PC-3 (cell line): ENCODE results near the gene VAPB. TPM values are rescaled to one million over a fixed set of nuclear protein-coding genes. Genes with fewer than 3 reads are reported as not detected.
A peak's percentile ranks its signal among the peaks of the same experiment; 100 is the strongest.

ENCODE experiments used
- ATAC-seq: fragments of 200-7000 bp; cut with Tn5 transposase; 2 replicates; pipeline ENCODE4 v1.9.1; 2020; ENCODE audit warnings: mild to moderate bottlenecking, moderate library complexity
- BruUV-seq: library from RNA; stranded (reverse); fragments of 400-500 nt; replicated peaks from 2 replicates; lab custom pipeline; 2021; lab: Mats Ljungman, UMichigan
- CTCF ChIA-PET: fragments of 300-600 bp; sonication (Branson Sonifier 250); formaldehyde crosslinking; loops from one replicate; lab custom pipeline; 2022; ENCODE audit warnings: antibody characterized with exemption; lab: Charles Lee
- POLR2A ChIA-PET: fragments of 300-600 bp; sonication (Branson Sonifier 250); formaldehyde crosslinking; loops from one replicate; lab custom pipeline; 2022; ENCODE audit warnings: antibody characterized with exemption; ENCODE audit not compliant: unreplicated experiment; lab: Charles Lee
- DNase-seq: peaks from one replicate; pipeline ENCODE4 v3.0.0-alpha.2; 2015
- H2AFZ ChIP-seq: fragments of 300-600 bp; sonication (generic); 2 replicates; pipeline ENCODE4 v1.6.0; 2016; ENCODE audit warnings: antibody characterized with exemption, low read length
- H3F3A ChIP-seq: fragments of 300-600 bp; sonication (generic); one replicate; pipeline ENCODE4 v1.6.0; 2017; ENCODE audit warnings: antibody characterized with exemption, low read length, control low read depth, mild to moderate bottlenecking; ENCODE audit not compliant: unreplicated experiment
- H3K27ac ChIP-seq: fragments of 300-600 bp; sonication (generic); 2 replicates; pipeline ENCODE4 v1.5.1; 2016; ENCODE audit warnings: mild to moderate bottlenecking, low read length
- H3K27me3 ChIP-seq: fragments of 300-600 bp; sonication (generic); 2 replicates; pipeline ENCODE4 v1.6.1; 2016; ENCODE audit warnings: low read length, mixed read lengths
- H3K36me3 ChIP-seq: fragments of 300-600 bp; sonication (generic); 2 replicates; pipeline ENCODE4 v1.6.1; 2016; ENCODE audit warnings: low read depth, mixed run types, low read length, mixed read lengths
- H3K4me1 ChIP-seq: fragments of 300-600 bp; sonication (generic); 2 replicates; pipeline ENCODE4 v1.5.1; 2016; ENCODE audit warnings: low read length; ENCODE audit not compliant: insufficient read depth
- H3K4me2 ChIP-seq: fragments of 300-600 bp; sonication (generic); 2 replicates; pipeline ENCODE4 v1.6.0; 2016; ENCODE audit warnings: low read length
- H3K4me3 ChIP-seq: fragments of 300-600 bp; sonication (generic); 2 replicates; pipeline ENCODE4 v1.5.1; 2016; ENCODE audit warnings: mild to moderate bottlenecking, low read length, mixed read lengths
- H3K79me2 ChIP-seq: fragments of 300-600 bp; sonication (generic); 2 replicates; pipeline ENCODE4 v1.6.1; 2017; ENCODE audit warnings: low read length, mixed read lengths
- H3K9ac ChIP-seq: fragments of 300-600 bp; sonication (generic); 2 replicates; pipeline ENCODE4 v1.6.0; 2016; ENCODE audit warnings: mild to moderate bottlenecking, low read length
- H3K9me2 ChIP-seq: fragments of 300-600 bp; sonication (generic); replicated peaks from 2 replicates; pipeline ENCODE4 v1.6.1; 2016; ENCODE audit warnings: mixed run types, low read length, mixed read lengths
- H3K9me3 ChIP-seq: fragments of 300-600 bp; sonication (generic); 2 replicates; pipeline ENCODE4 v1.6.1; 2016; ENCODE audit warnings: low read length, mixed read lengths
- H4K20me1 ChIP-seq: fragments of 300-600 bp; sonication (generic); 2 replicates; pipeline ENCODE4 v1.6.1; 2016; ENCODE audit warnings: low read length, mixed read lengths
- EZH2 ChIP-seq: fragments of 300-600 bp; sonication (generic); IDR thresholded peaks from one replicate; pipeline ENCODE4 v1.6.1; 2017; ENCODE audit warnings: antibody characterized with exemption, mild to moderate bottlenecking, low read length; ENCODE audit not compliant: unreplicated experiment
- EZH2phosphoT487 ChIP-seq: fragments of 300-600 bp; sonication (generic); IDR thresholded peaks from 2 replicates; pipeline ENCODE4 v1.6.1; 2018; ENCODE audit warnings: mild to moderate bottlenecking, antibody characterized with exemption, low read length, borderline replicate concordance
- intact Hi-C: fragments of 100-400 bp; cut with micrococcal nuclease; formaldehyde crosslinking; loops from 2 replicates; pipeline ENCODE4 v1.9.0; 2023
- total RNA-seq: library from RNA; depleted of rRNA; stranded (reverse); fragments of >200 nt; gene quantifications from 2 replicates; pipeline ENCODE4 v1.2.3, GENCODE V29; 2014
- TF ChIP-seq, protein P1 (sequence below): fragments of 300-600 bp; sonication (generic); conservative IDR thresholded peaks from 2 replicates; pipeline ENCODE4 v1.5.1; 2017; ENCODE audit warnings: antibody characterized with exemption, low read depth, mild to moderate bottlenecking, low read length

The VAPB gene
- total RNA-seq, 1 experiment from 2014 or later: 16.5 TPM

DNA sequence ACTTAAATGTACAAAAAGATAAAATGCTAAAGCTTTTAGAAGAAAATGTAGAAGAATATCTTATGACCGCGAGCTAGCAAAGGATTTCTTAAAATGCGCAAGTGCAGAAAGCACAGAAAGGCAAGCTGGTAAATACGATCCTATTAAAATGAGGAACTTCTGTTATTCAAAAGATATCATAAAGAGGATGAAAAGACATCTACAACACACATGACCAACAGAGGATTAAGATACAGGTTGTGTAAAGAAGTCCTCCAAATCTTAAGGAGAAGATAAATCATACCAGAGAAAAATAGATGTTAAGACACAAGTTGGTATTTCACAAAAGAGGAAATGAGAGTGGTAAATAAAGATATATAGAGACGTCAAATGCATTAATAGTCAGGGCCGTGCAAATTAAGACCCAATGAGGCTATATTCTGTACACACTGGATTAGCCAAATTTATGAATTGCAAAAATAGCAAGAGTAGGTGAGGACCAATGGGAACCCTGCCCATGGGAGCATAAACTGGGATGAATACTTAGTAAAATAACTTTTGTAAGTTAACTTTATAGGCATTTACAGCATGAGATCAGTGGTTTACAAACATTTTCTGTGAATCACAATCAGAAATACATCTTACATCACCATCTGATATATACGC lies 103.2 kb downstream of the VAPB start:
- Histone ChIP-seq H3K9ac (no peak overlapping the region), H3K4me3 (no peak overlapping the region), H3K9me3 (no peaks in the 10 kb centered on the region), H3K4me2 (no peak overlapping the region), H3K79me2 (no peaks in the 10 kb centered on the region), H3K27me3 (no peaks in the 10 kb centered on the region), H2AFZ (no peak overlapping the region), H3K36me3 (no peaks in the 10 kb centered on the region), H3K9me2 (no peaks in the 10 kb centered on the region), H3K4me1 (no peaks in the 10 kb centered on the region), H3F3A (no peaks in the 10 kb centered on the region), H4K20me1 (no peaks in the 10 kb centered on the region), H3K27ac (no peak overlapping the region)
- BruUV-seq: no TSS peak
- ChIA-PET POLR2A (no interaction called here), CTCF (no interaction called here)
- DNase-seq (no peak), ATAC-seq (peak; percentile 49)
- intact Hi-C loops: no loop called here
- TF ChIP-seq EZH2 (no peak), EZH2phosphoT487 (no peak)
- TF ChIP-seq, protein P1, sequence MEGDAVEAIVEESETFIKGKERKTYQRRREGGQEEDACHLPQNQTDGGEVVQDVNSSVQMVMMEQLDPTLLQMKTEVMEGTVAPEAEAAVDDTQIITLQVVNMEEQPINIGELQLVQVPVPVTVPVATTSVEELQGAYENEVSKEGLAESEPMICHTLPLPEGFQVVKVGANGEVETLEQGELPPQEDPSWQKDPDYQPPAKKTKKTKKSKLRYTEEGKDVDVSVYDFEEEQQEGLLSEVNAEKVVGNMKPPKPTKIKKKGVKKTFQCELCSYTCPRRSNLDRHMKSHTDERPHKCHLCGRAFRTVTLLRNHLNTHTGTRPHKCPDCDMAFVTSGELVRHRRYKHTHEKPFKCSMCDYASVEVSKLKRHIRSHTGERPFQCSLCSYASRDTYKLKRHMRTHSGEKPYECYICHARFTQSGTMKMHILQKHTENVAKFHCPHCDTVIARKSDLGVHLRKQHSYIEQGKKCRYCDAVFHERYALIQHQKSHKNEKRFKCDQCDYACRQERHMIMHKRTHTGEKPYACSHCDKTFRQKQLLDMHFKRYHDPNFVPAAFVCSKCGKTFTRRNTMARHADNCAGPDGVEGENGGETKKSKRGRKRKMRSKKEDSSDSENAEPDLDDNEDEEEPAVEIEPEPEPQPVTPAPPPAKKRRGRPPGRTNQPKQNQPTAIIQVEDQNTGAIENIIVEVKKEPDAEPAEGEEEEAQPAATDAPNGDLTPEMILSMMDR: no peak

DNA sequence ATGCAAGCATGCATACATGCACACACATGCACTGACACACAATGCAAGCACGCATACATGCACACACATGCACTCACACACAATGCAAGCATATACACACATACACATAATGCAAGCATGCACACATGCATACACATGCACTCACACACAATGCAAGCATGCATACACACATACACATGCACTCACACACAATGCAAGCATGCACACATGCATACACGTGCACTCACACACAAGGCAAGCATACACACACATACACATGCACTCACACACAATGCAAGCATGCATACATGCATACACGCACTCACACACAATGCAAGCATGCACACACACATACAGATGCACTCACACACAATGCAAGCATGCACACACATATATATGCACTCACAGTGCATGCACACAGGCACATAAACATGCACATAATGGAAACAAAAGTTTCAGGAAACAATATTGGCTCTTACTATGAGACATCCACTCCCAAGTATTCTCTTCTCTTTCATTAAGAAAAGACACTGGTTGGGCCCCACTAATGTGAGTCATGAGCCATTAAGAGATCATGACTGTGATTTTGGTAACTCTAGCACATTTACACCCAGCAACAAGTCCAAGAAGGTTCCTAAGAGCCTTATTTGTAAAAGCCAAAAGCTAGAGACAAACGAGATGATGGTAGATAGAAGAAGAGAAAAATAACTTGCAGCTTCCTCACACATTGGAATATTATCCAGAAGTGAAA lies 103.9 kb downstream of the VAPB start:
- no peak overlapping the region for H3K9ac ChIP-seq
- H3K79me2 ChIP-seq: no peaks in the 10 kb centered on the region
- no peaks in the 10 kb centered on the region for H3K9me2 ChIP-seq
- H2AFZ ChIP-seq: no peak overlapping the region
- H3F3A ChIP-seq: no peaks in the 10 kb centered on the region
- CTCF ChIA-PET: no interaction called here
- no peaks in the 10 kb centered on the region for H3K36me3 ChIP-seq
- H3K9me3 ChIP-seq: no peaks in the 10 kb centered on the region
- DNase-seq (peak; percentile 19), ATAC-seq (peak; percentile 74)
- no peak overlapping the region for H3K4me3 ChIP-seq
- no peaks in the 10 kb centered on the region for H3K4me1 ChIP-seq
- no peaks in the 10 kb centered on the region for H3K27me3 ChIP-seq
- TF ChIP-seq EZH2phosphoT487 (no peak), EZH2 (no peak)
- TF ChIP-seq, protein P1: no peak
- no TSS peak for BruUV-seq
- no peak overlapping the region for H3K4me2 ChIP-seq
- H3K27ac ChIP-seq: no peak overlapping the region
- intact Hi-C loops: no loop called here
- POLR2A ChIA-PET: no interaction called here
- no peaks in the 10 kb centered on the region for H4K20me1 ChIP-seq
